Suprapubic skin (tissue), 4 donors: ENCODE data around the gene SCYL3.

ENCODE experiments used
- EP300 ChIP-seq: sonication (generic); formaldehyde crosslinking; IDR thresholded peaks from one replicate; pipeline ENCODE4 v1.6.1; 2017; ENCODE audit warnings: antibody characterized with exemption
- POLR2A ChIP-seq, 2 donors: fragments of 450-650 bp; IDR thresholded peaks; one replicate each; pipeline ENCODE4 v1.6.1; 2017; ENCODE audit warnings: antibody characterized with exemption in 2 of 2, mild to moderate bottlenecking in 2 of 2, moderate library complexity in 2 of 2
- POLR2AphosphoS5 ChIP-seq, 3 donors: sonication (generic); formaldehyde crosslinking; IDR thresholded peaks; one replicate each; pipeline ENCODE4 v1.6.1; 2017; ENCODE audit warnings: antibody characterized with exemption in 3 of 3
- TF ChIP-seq, protein P1 (sequence below), 2 donors: fragments of 200-600 bp in 1 of 2; fragments of 450-650 bp in 1 of 2; sonication (generic) in 1 of 2; IDR thresholded peaks; one replicate each; pipeline ENCODE4 v1.5.1; 2016 to 2019; ENCODE audit warnings: antibody characterized with exemption in 2 of 2, mild to moderate bottlenecking in 1 of 2, moderate library complexity in 1 of 2

DNA sequence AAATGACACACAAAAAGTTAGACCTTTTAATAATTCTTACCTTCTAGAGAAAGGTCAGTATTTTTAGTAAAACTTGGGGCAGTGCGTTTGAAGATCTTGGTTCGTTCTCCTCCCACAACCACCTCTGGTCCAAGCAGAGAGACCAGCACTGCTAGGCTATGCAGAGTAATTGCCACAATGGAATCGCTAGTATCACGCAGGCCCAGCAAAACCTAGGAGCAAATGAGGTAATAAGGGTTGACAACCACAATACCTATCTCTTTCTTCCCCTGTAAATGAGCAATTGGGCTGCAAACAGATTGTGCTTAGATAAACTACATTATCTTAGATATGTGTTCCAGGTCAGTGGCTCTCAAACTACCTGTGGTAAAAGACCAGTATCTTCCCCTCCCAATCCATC, 34.7 kb downstream of the SCYL3 start:
- TF ChIP-seq POLR2A (IDR thresholded peaks at IDR 0.05) (no peak), POLR2AphosphoS5 (IDR thresholded peaks at IDR 0.05) (no peak), EP300 (no peak)
- TF ChIP-seq, protein P1, sequence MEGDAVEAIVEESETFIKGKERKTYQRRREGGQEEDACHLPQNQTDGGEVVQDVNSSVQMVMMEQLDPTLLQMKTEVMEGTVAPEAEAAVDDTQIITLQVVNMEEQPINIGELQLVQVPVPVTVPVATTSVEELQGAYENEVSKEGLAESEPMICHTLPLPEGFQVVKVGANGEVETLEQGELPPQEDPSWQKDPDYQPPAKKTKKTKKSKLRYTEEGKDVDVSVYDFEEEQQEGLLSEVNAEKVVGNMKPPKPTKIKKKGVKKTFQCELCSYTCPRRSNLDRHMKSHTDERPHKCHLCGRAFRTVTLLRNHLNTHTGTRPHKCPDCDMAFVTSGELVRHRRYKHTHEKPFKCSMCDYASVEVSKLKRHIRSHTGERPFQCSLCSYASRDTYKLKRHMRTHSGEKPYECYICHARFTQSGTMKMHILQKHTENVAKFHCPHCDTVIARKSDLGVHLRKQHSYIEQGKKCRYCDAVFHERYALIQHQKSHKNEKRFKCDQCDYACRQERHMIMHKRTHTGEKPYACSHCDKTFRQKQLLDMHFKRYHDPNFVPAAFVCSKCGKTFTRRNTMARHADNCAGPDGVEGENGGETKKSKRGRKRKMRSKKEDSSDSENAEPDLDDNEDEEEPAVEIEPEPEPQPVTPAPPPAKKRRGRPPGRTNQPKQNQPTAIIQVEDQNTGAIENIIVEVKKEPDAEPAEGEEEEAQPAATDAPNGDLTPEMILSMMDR (IDR thresholded peaks at IDR 0.05): no peak
